ENCODE data around the gene UNC5A.

The UNC5A gene

DNA sequence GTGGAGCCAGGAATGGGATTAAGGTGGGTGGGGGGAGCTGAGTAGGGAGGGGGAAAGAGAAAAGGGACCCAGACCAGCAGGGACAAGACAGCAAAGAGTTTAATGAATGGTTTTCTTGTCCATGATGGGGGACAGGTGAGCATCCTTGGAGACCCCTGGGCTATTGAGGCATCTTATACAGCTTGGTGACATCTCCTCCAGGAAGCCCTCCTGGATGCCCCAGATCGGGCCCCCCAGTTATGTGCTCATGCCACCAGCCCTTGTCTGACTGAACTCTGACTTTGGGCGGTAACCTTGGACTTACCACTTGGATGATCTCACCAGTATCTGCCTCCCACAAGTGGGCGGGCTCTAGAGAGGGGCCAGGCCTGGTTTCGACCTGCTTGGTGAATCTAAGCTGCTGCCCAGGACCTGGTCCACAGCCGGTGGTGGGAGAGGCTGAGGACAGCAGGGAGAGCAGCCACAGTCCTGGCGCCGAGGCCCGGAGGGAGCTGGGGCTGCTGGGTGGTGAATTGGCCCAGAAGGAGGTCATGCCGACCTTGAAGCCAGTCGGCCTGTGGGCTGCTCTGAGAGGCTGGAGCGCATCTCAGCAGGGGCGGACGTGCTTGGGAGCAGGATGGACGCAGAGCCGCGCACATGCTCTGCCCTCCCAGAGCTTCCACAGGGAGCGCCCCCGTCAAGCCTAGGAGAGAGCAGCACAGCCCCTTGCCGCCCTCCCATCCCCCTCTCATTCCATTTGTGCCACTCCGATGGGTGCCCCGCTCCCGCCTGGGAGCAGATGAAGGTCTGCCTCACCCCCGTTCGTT is 36.2 kb downstream of the UNC5A start:
- peak; percentile 19 for DNase-seq
- ATAC-seq, result peak; percentile 51

DNA sequence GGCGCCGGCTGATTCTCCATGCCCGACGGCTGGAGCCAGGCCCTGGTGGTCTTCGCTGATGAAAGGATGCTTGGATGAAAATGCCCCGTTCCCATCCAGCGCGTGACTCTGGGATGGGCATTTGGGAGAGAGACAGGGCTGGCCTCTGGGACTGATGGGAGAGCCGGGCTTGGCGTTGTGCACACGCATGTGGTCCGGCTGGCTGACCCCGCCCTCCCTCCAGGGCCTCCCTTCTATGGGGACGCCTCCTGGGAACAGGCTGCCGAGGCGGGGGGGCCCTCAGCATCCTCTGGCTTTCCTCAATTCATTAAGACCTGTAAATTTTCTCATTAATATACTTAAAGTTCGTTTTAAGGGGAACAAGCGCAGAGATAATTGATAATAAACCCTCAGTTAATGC is 36.8 kb downstream of the UNC5A start:
- DNase-seq (no peak), ATAC-seq (no peak)

DNA sequence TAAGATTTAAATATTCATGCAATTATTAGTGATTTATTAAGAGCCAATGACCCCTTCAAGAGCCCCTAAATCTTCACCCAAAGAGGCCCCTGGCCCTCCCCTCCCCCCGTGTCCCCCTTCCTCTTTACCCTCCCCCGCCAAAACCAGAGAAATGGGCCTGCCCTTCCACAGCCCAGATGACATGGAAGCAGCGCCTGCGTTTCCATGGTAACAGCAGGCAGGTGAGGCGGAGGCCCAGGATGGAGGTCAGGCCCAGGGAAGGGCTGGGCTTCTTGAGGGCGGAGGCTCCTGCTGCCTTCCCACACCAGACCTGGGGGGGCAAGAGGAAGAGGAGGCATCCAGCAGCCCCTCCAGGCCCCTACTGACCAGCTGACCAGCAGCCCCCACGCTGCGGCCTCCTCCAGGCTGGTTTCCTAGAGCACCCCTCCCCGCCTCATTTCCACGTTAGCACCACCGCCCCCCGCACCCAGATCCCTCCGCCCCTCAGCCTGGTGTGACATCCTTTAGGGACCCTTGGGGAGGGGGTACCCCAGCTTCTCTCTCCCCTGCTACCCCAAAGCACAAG is 37.4 kb downstream of the UNC5A start:
- DNase-seq, result no peak
- no peak for ATAC-seq

DNA sequence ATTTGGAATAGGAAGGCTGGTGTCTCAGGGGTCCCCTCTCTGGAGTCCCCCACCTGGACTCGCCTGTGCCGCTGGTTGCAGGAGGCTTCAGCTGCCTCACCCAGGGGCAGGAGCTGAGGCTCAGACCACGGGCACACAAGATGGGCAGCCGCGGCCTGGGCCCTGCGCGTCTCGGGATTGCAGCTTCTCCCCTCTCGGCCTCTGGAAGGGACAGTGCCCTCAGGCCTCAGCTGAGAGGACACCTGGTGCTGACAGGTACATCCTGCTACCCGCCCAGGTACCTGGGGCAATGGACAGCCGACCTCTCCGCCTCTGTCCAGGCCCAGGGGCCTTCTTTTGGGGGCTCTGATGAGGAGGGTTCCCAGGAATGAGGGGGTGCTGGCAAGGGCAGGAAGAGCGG is 38.3 kb downstream of the UNC5A start:
- DNase-seq (no peak), ATAC-seq (no peak)

DNA sequence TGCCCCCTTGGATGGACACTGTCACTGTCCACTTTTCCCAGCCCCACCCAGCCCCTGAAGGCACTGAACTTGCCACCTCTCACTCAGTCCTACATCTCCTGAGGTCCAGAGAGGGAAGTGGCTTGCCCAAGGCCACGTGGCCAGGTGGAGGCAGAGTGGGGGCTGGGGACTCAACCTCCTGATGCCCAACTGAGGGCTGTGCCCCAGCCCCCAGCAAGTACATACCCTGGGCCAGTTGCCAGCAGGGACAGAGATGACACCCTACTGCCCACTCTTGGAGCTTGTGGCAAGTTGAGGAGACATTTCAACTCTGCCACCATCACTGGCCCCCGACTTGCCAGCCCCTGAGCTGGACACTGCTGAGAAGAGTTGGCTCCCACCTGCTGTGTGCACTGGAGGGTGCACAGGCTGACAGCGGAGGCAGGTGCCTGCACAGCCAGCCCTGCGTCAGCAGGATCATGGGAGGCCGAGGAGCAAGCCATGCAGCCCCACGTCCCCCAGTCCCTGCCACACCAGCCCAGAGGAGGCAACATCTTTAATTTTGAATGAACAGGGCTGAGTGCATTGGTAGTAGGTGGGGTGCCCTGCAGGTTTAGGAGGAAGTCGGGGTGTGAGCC is 39.4 kb downstream of the UNC5A start:
- ATAC-seq (no peak), DNase-seq (no peak)

DNA sequence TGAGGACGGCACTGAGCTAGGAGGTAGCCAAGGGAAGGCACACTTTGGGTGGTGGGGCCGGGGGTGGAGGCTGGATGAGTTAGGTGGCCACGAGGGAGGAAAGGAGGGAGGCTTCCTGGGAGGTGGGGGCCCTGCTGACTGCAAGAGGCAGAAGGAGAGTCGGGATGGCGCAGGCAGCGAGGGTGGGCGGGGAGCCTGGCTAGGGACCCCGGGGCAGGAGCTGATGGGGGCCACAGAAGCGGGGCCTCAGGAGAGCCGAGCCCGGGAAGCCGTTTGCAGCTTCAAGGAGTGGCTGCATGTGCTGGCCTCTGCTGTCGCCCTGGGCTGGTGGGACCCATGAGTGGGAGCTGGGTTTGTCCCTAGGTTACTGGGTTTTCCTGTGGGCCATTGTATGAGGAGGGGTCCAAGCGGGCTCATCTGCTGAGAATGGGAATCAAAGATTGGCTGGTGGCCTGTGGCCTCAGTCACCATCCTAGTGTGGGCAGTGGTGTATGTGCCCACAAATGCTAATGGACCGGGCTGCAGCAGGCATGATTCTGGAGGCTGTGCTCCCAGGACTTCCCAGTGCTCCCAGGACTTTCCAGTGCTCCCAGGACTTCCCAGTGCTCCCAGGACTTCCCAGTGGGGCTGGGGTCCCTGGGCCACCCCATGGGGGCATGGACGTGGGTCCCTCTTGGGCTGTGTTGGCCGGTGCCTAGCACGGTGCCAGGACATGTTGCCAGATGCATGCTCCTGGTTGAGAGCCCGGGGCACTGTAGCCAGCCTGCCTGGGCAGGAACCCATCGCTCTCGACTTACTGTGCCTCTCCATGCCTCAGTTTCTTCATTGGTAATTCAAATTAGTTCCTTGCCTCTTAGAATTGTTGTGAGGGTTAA is 40.2 kb downstream of the UNC5A start:
- DNase-seq, result no peak
- ATAC-seq, result no peak

DNA sequence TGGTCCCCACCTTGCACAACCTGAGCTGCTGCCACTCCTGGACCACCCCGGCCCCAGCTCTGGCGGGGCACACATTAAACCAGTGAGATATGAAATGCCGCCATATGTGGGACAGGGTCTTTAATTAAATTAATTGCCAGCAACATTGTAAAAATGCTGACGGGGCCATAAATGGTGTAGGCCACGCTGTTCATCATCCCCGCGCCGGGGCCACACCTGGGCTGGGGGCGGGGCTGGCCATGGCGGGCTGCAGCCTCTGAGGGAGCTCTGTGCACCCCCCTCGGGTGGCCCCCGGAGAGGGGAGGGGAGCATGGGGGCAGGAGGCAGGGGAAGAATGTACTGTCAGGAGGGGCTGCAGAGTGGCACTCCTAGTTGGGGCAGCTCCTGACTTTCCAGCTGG is 41.0 kb downstream of the UNC5A start:
- DNase-seq (no peak), ATAC-seq (no peak)

DNA sequence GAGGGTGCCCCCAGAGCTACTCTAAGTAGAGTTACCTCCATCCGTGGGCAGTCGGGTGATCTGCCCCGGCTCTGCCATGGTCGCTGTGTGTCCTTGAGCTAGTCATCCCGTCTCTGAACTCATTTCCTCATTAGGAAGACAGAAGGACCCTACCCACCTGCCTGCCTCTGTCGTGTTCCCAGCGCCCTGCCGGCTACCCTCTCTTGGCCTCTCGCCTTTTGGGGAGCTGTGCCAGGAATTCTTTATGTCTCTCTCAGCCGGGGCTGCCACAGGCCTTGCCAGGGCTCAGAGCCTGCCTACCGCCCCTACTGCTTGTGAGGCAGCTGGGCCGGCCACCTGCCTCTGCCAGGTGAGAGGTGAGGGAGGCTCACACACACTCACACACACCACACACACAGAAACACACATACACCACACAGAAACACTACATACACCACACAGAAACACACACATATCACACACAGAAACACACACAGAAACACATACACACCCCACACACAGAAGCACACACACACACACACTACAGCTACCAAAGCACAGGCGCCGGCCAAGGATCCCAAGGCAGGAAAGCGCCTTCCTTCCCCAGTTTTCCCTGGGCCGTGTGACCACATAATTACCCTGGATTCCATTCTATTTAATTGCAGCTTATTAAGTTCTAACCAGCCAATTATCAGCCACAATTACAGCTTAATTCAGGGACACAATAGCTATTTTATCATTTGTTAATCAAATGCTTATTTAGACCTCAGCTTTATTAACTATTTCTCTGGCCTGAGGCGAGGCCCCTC is 41.7 kb downstream of the UNC5A start:
- DNase-seq (no peak), ATAC-seq (no peak)

DNA sequence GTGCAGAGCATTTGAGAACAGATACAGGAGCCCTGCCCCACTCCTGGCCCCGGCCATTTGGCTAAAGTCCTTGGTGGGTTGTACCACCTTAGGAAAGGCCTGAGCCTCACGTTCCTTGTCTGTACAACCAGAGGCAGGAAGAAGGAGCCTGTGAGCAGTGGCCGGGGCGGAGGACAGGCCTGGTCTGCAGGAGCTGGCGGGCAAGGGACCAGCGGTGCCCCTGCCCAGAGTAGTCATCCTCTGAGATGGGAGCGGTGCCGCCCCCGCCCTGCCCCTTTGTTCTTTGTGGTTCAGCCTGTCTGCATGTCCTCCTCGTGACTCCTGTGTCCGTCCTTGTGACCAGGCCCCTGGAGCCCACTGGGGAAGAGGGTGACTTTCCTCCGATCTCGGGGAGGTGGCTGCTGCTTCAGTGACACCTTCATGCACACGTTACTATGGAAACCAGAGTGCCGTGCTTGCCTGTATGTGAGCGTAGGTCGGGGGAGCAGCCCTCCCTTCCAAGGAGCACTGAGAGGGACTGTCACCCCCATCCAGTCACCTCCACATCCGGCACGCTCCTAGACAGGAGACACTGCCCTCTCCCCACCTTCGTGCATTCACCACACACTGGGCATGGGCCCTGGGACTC is 42.9 kb downstream of the UNC5A start:
- ATAC-seq (no peak), DNase-seq (no peak)

DNA sequence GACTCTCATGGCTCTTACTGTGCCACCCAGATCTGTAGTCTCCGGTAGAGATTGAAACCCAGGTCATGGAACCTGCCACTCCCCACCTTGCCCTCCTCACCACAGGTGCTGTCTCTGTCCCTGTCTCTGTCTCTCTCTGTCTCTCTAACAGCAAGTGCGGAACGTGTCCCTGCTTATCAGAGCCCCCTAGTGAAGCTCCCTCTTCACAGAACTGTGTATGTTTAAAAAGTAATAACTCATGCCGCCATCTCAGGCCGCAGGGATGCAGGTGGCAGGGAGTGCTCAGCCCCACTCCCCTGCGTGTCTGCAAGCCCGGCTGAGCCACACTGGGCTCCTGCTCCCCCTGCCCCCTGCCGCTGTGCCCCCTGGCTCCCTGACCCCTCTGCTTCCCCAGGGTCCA is 43.8 kb downstream of the UNC5A start:
- no peak for DNase-seq
- no peak for ATAC-seq

DNA sequence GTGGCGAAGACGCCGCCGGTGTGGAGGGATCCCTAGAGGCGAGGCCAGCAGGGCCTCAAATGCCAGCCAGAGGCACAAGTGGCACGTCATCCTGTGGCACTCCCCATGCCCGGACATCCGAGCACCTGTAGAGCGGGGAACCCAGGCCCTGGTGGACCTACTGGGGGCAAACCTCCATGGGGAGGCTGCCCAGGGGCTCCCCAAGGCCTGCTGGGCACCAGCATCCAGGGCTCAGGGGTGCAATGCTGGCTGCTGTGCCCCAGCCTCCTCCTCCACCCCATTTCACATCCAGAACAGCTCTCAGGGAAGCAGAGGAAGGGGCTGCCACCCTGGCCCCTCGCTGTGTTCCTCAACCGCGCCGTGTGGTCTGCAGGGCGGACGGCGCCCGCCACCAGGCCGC is 45.2 kb downstream of the UNC5A start:
- ATAC-seq (no peak), DNase-seq (no peak)

DNA sequence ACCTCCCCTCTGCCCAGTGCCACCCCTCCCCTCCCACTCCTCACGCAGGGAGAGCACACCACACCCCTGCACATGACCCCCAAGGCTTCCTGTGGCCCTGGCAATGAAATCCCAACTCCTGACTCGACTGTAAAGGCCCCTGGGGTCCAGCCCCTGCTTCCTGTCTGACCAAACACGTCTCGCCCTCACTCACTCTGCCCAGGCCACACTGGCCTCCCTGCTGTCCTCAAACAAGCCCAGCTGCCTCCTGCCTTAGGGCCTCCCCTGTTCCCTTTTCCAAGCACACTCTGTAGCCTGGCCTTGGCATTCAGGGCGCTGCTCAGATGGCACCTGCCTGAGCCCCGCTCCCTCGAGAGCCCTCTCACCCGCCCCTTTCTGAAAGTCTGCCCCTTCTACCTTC is 46.4 kb downstream of the UNC5A start:
- no peak for ATAC-seq

DNA sequence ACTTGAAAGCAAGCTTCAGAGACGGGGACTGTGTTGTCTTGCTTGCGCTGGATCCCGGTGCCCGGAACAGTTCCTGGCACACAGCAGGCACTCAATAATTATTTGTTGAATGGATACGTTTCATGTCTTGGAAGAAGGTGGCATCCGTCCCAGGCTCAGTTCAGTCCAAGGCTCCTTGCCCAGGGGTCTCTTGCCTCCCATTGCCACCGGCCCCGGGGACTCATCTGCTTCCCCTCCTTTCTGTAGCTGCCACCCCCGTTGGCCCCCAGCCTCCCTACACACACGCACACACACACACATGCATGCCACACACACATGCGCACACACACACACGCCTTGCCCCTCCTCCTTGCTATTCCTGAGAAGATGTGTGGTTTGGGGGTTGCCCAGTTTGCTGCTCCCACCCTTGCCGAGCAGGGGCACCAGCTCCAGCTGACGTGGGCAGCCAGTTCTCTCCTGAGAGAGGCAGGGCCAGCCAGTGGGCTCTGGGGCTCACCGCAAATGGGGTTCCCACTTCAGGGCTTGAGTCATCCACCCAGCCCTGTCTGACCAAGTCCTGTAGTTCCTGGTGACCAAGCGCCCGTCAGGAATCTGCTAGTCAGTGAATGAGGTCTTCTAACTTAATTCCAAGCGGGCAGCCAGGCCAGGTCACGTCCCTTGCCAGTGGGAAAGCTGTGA is 47.0 kb downstream of the UNC5A start:
- ATAC-seq (no peak), DNase-seq (no peak)

More for the DNA sequence above, 46.4 kb downstream of the UNC5A start:
- no peak for DNase-seq

DNA sequence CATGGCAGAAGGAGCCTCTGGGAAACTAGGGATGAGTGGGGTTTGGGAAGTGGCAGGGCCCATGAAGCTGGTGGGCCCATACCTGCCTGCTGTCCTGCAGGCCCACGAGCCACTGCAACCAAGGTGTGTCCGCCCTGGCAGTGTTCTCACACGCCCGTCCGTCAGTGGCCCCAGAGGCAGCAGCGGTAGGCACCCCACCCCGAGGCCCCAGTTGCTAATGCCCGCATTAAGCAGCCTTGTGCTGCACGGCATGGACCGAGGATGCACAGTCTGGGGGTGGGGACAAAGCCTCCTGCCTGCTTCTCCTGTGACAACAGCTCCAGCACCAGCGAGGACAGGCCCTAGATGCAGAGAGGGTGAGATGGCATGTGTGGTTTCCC is 47.5 kb downstream of the UNC5A start:
- DNase-seq (no peak), ATAC-seq (no peak)

DNA sequence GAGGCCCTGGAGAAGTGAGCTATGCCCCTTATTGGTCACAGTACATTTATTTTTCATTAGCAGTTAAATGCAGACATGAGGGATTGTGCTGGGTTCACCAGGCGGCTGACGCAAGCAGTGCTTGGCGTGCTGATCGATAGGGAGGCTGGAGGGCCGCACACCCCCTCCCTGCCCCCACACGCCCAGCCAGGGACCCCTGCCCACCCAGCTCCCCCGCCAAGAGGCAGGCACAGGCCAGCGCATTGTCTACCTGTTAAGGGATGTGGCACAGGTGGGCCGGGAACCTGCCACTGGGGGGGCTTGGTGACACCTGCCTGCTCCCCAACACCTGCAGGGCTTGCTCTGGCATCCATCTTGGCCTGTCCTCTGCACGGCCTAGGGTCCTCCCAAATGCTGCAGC is 49.6 kb downstream of the UNC5A start:
- no peak for DNase-seq
- no peak for ATAC-seq

DNA sequence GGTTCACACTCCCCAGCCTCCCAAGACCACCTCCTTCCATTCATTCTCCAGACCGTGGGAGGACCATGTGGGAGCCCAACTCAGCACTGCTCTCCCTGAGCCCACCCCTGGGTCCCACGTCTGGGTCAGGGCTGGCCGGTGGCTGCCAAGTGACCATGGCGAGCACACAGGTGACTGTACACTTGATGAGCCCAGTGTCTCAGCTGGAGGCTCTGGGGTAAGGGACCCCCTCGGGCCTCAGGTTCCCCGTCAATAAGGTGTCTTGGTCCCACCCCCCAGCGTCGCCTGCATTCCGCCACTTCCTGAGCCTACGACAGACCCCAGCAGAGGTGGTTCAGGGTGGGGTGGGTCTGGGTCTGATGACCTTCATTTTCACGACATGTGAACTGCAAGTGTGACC is 50.0 kb downstream of the UNC5A start:
- DNase-seq, result no peak
- no peak for ATAC-seq

DNA sequence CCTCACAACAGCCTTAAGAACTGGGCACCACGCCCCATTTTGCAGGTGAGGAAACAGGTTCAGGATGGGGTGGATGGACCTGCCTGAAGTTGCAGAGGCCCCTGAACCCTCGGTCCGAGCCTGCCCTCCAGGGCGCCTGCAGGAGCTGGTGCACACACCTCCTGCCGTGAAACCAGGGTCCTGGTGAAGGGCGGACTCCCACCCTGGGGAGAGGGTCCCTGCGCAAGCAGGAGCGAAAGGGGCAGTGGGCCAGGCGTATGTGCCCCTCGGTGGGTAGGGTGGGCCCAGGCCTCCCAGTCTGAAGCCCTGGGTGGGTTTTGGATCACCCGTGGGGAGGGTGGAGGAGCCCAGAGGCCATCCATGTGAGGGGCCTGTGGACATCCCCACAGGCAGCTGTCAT is 50.9 kb downstream of the UNC5A start:
- DNase-seq, result no peak
- no peak for ATAC-seq

DNA sequence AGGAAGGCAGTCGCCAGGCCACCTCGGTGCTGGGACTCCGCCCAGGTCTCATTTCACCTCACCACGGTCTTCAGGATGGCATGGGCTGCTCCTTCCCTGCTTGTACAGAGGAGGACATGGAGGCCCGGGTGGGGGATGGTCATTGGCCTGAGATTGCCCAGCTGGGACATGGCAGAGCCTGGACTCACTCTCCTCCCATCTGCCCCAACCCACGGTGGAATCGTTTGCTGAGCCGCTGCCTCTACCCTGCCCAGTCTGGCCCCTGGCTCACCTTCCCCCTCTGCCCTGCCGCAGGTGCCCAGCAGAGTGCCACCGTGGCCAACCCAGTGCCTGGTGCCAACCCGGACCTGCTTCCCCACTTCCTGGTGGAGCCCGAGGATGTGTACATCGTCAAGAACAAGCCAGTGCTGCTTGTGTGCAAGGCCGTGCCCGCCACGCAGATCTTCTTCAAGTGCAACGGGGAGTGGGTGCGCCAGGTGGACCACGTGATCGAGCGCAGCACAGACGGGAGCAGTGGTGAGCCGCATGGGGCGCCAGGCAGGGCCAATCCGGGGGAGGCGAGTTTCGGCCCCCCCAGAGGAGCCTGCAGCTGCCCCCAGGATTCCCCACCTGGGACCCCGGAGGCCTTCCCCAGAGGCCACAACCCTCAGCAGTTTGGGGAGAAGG is 52.1 kb downstream of the UNC5A start:
- ATAC-seq, result no peak
- no peak for DNase-seq

DNA sequence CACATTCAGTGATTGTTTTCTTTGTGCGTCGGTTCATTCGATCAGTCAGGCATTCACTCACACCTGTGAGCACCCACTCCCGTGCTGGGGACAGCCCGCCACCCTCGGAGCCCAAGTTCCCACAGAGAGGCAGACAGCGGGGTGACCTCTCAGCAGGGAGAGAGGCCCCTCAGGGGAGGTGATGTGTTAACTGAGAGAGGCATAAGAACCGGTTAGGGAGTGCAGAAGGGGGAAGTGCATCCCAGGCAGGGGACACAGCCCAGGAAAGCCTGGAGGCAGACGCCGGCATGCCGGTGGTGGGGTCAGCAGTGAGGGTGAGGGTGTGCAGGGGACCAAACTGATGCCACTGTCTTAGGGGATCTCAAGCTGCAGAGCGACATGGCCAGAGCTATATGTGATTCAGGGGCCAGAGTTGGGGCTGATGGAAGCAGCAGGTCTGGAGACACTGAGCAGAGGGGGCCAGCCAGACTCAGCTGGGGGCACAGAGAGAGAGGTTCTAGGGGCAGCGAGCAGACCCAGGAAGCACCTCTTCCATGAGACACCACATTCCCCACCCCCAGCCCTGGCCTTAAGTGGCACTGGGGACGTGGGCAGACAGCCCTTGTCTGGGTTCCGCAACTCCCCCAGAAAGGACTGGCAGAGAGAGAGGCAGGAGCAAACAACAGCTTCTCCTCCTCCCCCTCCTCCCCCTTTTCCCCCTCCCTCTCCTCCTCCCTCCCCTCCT is 52.8 kb downstream of the UNC5A start:
- no peak for DNase-seq
- no peak for ATAC-seq

DNA sequence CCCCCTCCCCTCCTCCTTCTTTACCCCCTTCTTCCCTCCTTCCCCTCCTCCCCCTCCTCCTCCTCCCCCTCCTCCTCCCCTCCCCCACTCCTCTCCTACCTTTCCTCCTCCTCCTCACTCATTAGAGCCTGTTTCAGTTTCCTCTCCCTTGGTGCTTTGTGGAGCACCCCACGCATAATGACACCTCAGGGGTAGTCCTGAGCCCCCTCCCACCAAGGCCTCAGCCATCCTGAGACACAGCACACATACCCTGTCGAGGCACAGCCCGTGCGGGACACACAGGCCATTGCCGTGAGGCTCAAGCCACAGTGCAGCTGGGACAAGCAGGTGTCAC is 53.4 kb downstream of the UNC5A start:
- ATAC-seq (no peak), DNase-seq (no peak)
